H1 (cell line): ENCODE measurements around the gene ANKRD13B. TPM values are rescaled to one million over a fixed set of nuclear protein-coding genes. Genes with fewer than 3 reads are reported as not detected.

Experiments
- CTCF ChIA-PET: fragments of 300-600 bp; sonication (Branson Sonifier 250); formaldehyde crosslinking; loops from one replicate; lab custom pipeline; 2021; ENCODE audit not compliant: partially characterized antibody; lab: Charles Lee
- POLR2A ChIA-PET: fragments of 300-600 bp; sonication (Branson Sonifier 250); formaldehyde crosslinking; loops from one replicate; lab custom pipeline; 2021; ENCODE audit warnings: inconsistent platforms; ENCODE audit not compliant: partially characterized antibody; lab: Charles Lee
- DNase-seq, 2 experiments: peaks; one replicate each; pipeline versions ENCODE4 v3.0.0 to v3.0.0-alpha.2; 2010 to 2022; ENCODE audit warnings: low spot score in 2 of 2, low read depth in 1 of 2, mixed read lengths in 1 of 2
- FAIRE-seq: peaks from 2 replicates; lab custom pipeline; 2011; peaks lifted over from hg19 to GRCh38; lab: Jason Lieb, UNC
- H2AFZ ChIP-seq: 2 replicates; pipeline ENCODE4 v1.8.1; 2012; ENCODE audit warnings: low read length, inconsistent platforms
- H2AK5ac ChIP-seq: 2 replicates; pipeline ENCODE4 v1.6.1; 2013; ENCODE audit warnings: low read depth, low read length
- H2BK120ac ChIP-seq: replicated peaks from 2 replicates; pipeline ENCODE3; 2013; ENCODE audit warnings: low read depth, low read length, inconsistent platforms
- H2BK12ac ChIP-seq: 2 replicates; pipeline ENCODE4 v1.6.1; 2013; ENCODE audit warnings: low read depth, low read length
- H2BK15ac ChIP-seq: 2 replicates; pipeline ENCODE4 v1.6.1; 2013; ENCODE audit warnings: low read length
- H2BK20ac ChIP-seq: 2 replicates; pipeline ENCODE4 v1.6.1; 2013; ENCODE audit warnings: low read length
- H2BK5ac ChIP-seq: 2 replicates; pipeline ENCODE4 v1.6.1; 2013; ENCODE audit warnings: low read depth, low read length
- H3K14ac ChIP-seq: 2 replicates; pipeline ENCODE4 v1.6.1; 2013; ENCODE audit warnings: inconsistent platforms; ENCODE audit not compliant: insufficient read length
- H3K18ac ChIP-seq: 2 replicates; pipeline ENCODE4 v1.6.1; 2013; ENCODE audit warnings: low read length; ENCODE audit errors: extremely low read depth
- H3K23ac ChIP-seq: 2 replicates; pipeline ENCODE4 v1.6.1; 2013; ENCODE audit warnings: inconsistent platforms; ENCODE audit not compliant: insufficient read length
- H3K23me2 ChIP-seq: 2 replicates; pipeline ENCODE4 v1.6.1; 2013; ENCODE audit warnings: low read depth, low read length
- H3K27ac ChIP-seq: 2 replicates; pipeline ENCODE4 v1.6.1; 2011; ENCODE audit warnings: low read depth, low read length, inconsistent platforms
- H3K27me3 ChIP-seq, 4 experiments: replicated peaks in 1 of 4; 1 replicate in 1 of 4; 2 replicates in 3 of 4; pipeline versions ENCODE4 v1.6.1 to v1.8.1; 2011 to 2013; ENCODE audit warnings: low read length in 3 of 4, mild to moderate bottlenecking in 3 of 4, inconsistent platforms in 2 of 4, mixed read lengths in 2 of 4, moderate library complexity in 1 of 4; ENCODE audit not compliant: control insufficient read depth in 3 of 4, insufficient read depth in 3 of 4; ENCODE audit errors: extremely low read depth in 1 of 4
- H3K36me3 ChIP-seq, 4 experiments: 2 replicates each; pipeline versions ENCODE4 v1.6.1 to v1.8.1; 2011 to 2013; ENCODE audit warnings: mild to moderate bottlenecking in 4 of 4, low read length in 3 of 4, moderate library complexity in 2 of 4, control low read depth in 1 of 4, inconsistent platforms in 1 of 4; ENCODE audit not compliant: insufficient read depth in 4 of 4, control insufficient read depth in 2 of 4
- H3K4ac ChIP-seq: replicated peaks from 2 replicates; pipeline ENCODE3; 2013; ENCODE audit warnings: low read length, low read depth, mixed read lengths, inconsistent platforms; ENCODE audit not compliant: insufficient read length
- H3K4me1 ChIP-seq, 4 experiments: replicated peaks in 1 of 4; 1 replicate in 1 of 4; 2 replicates in 3 of 4; pipeline versions ENCODE4 v1.6.1 to v1.8.1; 2011 to 2013; ENCODE audit warnings: low read length in 3 of 4, inconsistent platforms in 2 of 4, mixed read lengths in 1 of 4; ENCODE audit not compliant: insufficient read depth in 4 of 4, control insufficient read depth in 3 of 4
- H3K4me2 ChIP-seq, 2 experiments: 2 replicates each; pipeline versions ENCODE4 v1.6.1 to v1.8.1; 2011 to 2013; ENCODE audit warnings: low read depth in 2 of 2, low read length in 2 of 2, control low read depth in 1 of 2, inconsistent platforms in 1 of 2, mild to moderate bottlenecking in 1 of 2; ENCODE audit not compliant: insufficient read depth in 1 of 2
- H3K4me3 ChIP-seq, 4 experiments: fragments of 200-600, 300-600 bp in 1 of 4; sonication (generic), shearing (Covaris generic), sonication (Bioruptor Twin) in 1 of 4; 2 replicates each; pipeline versions ENCODE4 v1.5.1 to v1.8.1; 2011 to 2016; ENCODE audit warnings: low read length in 4 of 4, low read depth in 3 of 4, control low read depth in 2 of 4, inconsistent platforms in 2 of 4, mild to moderate bottlenecking in 2 of 4, mixed read lengths in 1 of 4, moderate library complexity in 1 of 4; ENCODE audit not compliant: insufficient read depth in 2 of 4; ENCODE audit errors: extremely low read depth in 1 of 4
- H3K56ac ChIP-seq: replicated peaks from 2 replicates; pipeline ENCODE3; 2013; ENCODE audit warnings: low read depth, mild to moderate bottlenecking, mixed read lengths, low read length, inconsistent platforms; ENCODE audit not compliant: insufficient read length
- H3K79me1 ChIP-seq: 2 replicates; pipeline ENCODE4 v1.6.1; 2013; ENCODE audit warnings: low read depth, low read length, control low read depth
- H3K79me2 ChIP-seq, 2 experiments: 2 replicates each; pipeline versions ENCODE4 v1.6.1 to v1.8.1; 2012 to 2013; ENCODE audit warnings: low read length in 2 of 2, mild to moderate bottlenecking in 2 of 2, inconsistent platforms in 1 of 2; ENCODE audit not compliant: insufficient read depth in 2 of 2, control insufficient read depth in 1 of 2
- H3K9ac ChIP-seq, 4 experiments: replicated peaks in 1 of 4; 1 replicate in 1 of 4; 2 replicates in 3 of 4; pipeline versions ENCODE4 v1.6.1 to v1.8.1; 2011 to 2013; ENCODE audit warnings: low read depth in 3 of 4, low read length in 3 of 4, control low read depth in 2 of 4, mild to moderate bottlenecking in 2 of 4, moderate library complexity in 2 of 4, inconsistent platforms in 1 of 4; ENCODE audit errors: extremely low read depth in 1 of 4
- H3K9me3 ChIP-seq, 2 experiments: 2 replicates each; pipeline versions ENCODE4 v1.6.1 to v1.8.1; 2012 to 2013; ENCODE audit warnings: mild to moderate bottlenecking in 2 of 2, moderate library complexity in 2 of 2, control low read depth in 1 of 2, inconsistent platforms in 1 of 2, low read depth in 1 of 2, low read length in 1 of 2, mixed read lengths in 1 of 2; ENCODE audit not compliant: insufficient read depth in 2 of 2
- H4K20me1 ChIP-seq, 2 experiments: replicated peaks in 1 of 2; 2 replicates each; pipeline versions ENCODE3 to v1.8.1; 2011 to 2013; ENCODE audit warnings: inconsistent platforms in 2 of 2, low read length in 2 of 2, mild to moderate bottlenecking in 1 of 2; ENCODE audit not compliant: insufficient read depth in 2 of 2, control insufficient read depth in 1 of 2
- H4K5ac ChIP-seq: 2 replicates; pipeline ENCODE4 v1.6.1; 2013; ENCODE audit warnings: low read length, low read depth, mixed read lengths, inconsistent platforms; ENCODE audit not compliant: insufficient read length
- H4K8ac ChIP-seq: 2 replicates; pipeline ENCODE4 v1.8.0; 2013; ENCODE audit warnings: mild to moderate bottlenecking, moderate library complexity, low read length, inconsistent platforms; ENCODE audit not compliant: insufficient read depth; ENCODE audit errors: extremely low read depth
- H4K91ac ChIP-seq: replicated peaks from 2 replicates; pipeline ENCODE3; 2013; ENCODE audit warnings: low read length, mixed read lengths, inconsistent platforms; ENCODE audit not compliant: insufficient read length
- ASH2L ChIP-seq: fragments of 200-600, 300-600 bp; sonication (generic); IDR thresholded peaks from one replicate; pipeline ENCODE4 v1.7.1; 2017; ENCODE audit warnings: low read length
- JUND ChIP-seq: IDR thresholded peaks from 2 replicates; pipeline ENCODE4 v1.6.1; 2011; ENCODE audit warnings: mild to moderate bottlenecking, improper control_type of control experiment, low read length
- RBBP5 ChIP-seq: IDR thresholded peaks from 2 replicates; pipeline ENCODE4 v1.7.1; 2012; ENCODE audit warnings: low read depth, mild to moderate bottlenecking, inconsistent platforms, low read length, moderate library complexity, borderline replicate concordance
- SAP30 ChIP-seq: fragments of 300-600 bp; sonication (generic); IDR thresholded peaks from 2 replicates; pipeline ENCODE4 v1.7.1; 2012; ENCODE audit warnings: low read length, moderate library complexity, mild to moderate bottlenecking, inconsistent platforms; ENCODE audit not compliant: insufficient read depth, insufficient replicate concordance
- WGBS, 2 experiments: shearing (Covaris generic) in 1 of 2; methylation state at CpG; one replicate each; pipeline versions ENCODE4 v1.1.6 to v1.1.7; 2013 to 2015; ENCODE audit warnings: low lambda C conversion rate in 2 of 2, mixed read lengths in 2 of 2, inconsistent platforms in 1 of 2, low coverage in 1 of 2, missing lambda C conversion rate in 1 of 2; ENCODE audit not compliant: insufficient replicate concordance in 2 of 2, insufficient coverage in 1 of 2, insufficient read length in 1 of 2; ENCODE audit errors: extremely low coverage in 1 of 2, missing lambda C conversion rate in 1 of 2; 5-methylcytosine and 5-hydroxymethylcytosine counted together
- polyA plus RNA-seq, 7 experiments: library from polyadenylated mRNA; depleted of rRNA in 3 of 7; stranded (reverse) in 5 of 7; unstranded in 2 of 7; fragments of >200 nt in 5 of 7; fragments of 200-250 nt in 2 of 7; gene quantifications; 1 replicate in 5 of 7; 2 replicates in 1 of 7; 4 replicates in 1 of 7; pipeline versions ENCODE4 v1.2.1 to v1.2.3, GENCODE V29; 2011 to 2013; ENCODE audit warnings: missing spikeins in 2 of 7, mixed read lengths in 2 of 7
- total RNA-seq: library from RNA; stranded (reverse); fragmentation: NEBNext Ultra II Directional; extraction: Animal tissue kit (Norgen Biotek cat#: 25700); gene quantifications from 2 replicates; pipeline ENCODE4 v1.2.1, GENCODE V29; 2021

ANKRD13B gene
- total and polyA plus RNA-seq, 2 of the 8 experiments (the other 6 are each of a cell fraction or from before 2014, with no cell fraction given), result 16.4 to 48.5 TPM

GRCh38 chr17:29611351-29612093 lies 18.6 kb downstream of the ANKRD13B start:
- H3K27ac ChIP-seq, result no peak overlapping the region
- no peak overlapping the region for H2BK15ac ChIP-seq
- CTCF ChIA-PET, result interaction anchor here (0.8 to 12.8 kb wide), 5 partner anchors 11 to 43 kb away, joined by 3 to 99 read pairs (median 6); partner anchors contain the start of genes ABHD15, ANKRD13B and TP53I13
- no peak overlapping the region for H4K5ac ChIP-seq
- H3K18ac ChIP-seq, result no peak overlapping the region
- peaks cover 11% of the 10 kb centered on the region for H3K23me2 ChIP-seq
- H4K20me1 ChIP-seq, result peaks cover 5% of the 10 kb centered on the region in 2 experiments
- H3K79me1 ChIP-seq, result peaks cover 2% of the 10 kb centered on the region; the same call in 1 of the 2 replicates
- no peak overlapping the region for H2AFZ ChIP-seq
- no peak overlapping the region for H3K14ac ChIP-seq
- 93% methylated on average over 11 of the region's 11 CpGs; no CpG with 5 or more reads in 1 of the 2 experiments for WGBS, 2 experiments
- peaks cover 0 to 7% (median 0%) of the 10 kb centered on the region in 4 experiments; a peak in 1 of 8 replicates for H3K36me3 ChIP-seq
- no peak overlapping the region for H4K91ac ChIP-seq
- H3K4me3 ChIP-seq, result no peak overlapping the region
- no peak overlapping the region for H3K56ac ChIP-seq
- no peak for DNase-seq
- no peak overlapping the region for H2BK120ac ChIP-seq
- no peak overlapping the region for H3K4me2 ChIP-seq
- H3K23ac ChIP-seq, result no peak overlapping the region
- H2BK12ac ChIP-seq, result no peak overlapping the region
- H2BK5ac ChIP-seq, result no peak overlapping the region
- no peak for TF ChIP-seq ASH2L
- TF ChIP-seq SAP30, result no peak
- TF ChIP-seq JUND, result no peak
- TF ChIP-seq RBBP5, result no peak
- TF ChIP-seq, all 59 proteins: peak for 0
- no peak overlapping the region for H2BK20ac ChIP-seq
- peaks cover 10 to 25% (median 17%) of the 10 kb centered on the region in 4 experiments for H3K4me1 ChIP-seq
- H3K9me3 ChIP-seq, result peaks cover 0 to 11% of the 10 kb centered on the region in 2 experiments; a peak in 1 of 4 replicates
- no peak overlapping the region for H2AK5ac ChIP-seq
- no peaks in the 10 kb centered on the region for H3K79me2 ChIP-seq
- H4K8ac ChIP-seq, result no peak overlapping the region
- FAIRE-seq, result no peak
- no peak overlapping the region for H3K4ac ChIP-seq
- H3K9ac ChIP-seq, result no peak overlapping the region
- H3K27me3 ChIP-seq, result peaks cover 10 to 31% (median 24%) of the 10 kb centered on the region in 4 experiments
- POLR2A ChIA-PET, result interaction anchor here (1.6 kb wide), 1 partner anchor 20 kb away, joined by 4 read pairs; no protein-coding TSS in a partner anchor
